Esophagus muscularis mucosa (tissue), 3 donors: ENCODE results near the gene CYP1B1.

Experiments
- POLR2A ChIP-seq: fragments of 450-650 bp; IDR thresholded peaks from one replicate; pipeline ENCODE4 v1.6.1; 2017; ENCODE audit warnings: antibody characterized with exemption, moderate library complexity, mild to moderate bottlenecking, low read depth
- POLR2AphosphoS5 ChIP-seq, 2 donors: sonication (generic); formaldehyde crosslinking; IDR thresholded peaks; one replicate each; pipeline ENCODE4 v1.6.1; 2017; ENCODE audit warnings: antibody characterized with exemption in 2 of 2
- TF ChIP-seq, protein P1 (sequence below), 3 experiments: fragments of 200-600 bp in 2 of 3; fragments of 450-650 bp in 1 of 3; sonication (generic) in 2 of 3; IDR thresholded peaks; one replicate each; pipeline ENCODE4 v1.5.1; 2017 to 2019; ENCODE audit warnings: antibody characterized with exemption in 3 of 3, mild to moderate bottlenecking in 2 of 3, moderate library complexity in 1 of 3

DNA sequence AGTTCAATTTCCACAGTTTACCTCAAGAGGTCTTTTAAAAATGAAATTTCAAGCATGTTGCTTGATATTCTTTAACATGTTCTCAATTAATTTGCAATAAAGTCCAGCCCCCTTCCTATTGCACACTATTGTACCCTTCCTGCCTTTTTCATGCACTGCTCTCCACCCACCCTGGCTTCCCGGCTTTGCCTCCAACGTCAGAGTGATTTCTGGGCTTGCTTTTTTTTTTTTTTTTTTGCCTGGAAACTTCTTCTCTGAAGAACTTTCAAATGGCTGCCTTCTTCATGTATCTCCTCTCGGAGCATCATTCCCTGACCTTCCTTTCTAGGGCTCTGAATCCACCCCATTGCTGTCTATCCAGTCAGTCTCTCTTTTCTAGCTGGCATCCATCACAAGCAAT is 24.4 kb upstream of the CYP1B1 start:
- no peak for TF ChIP-seq POLR2AphosphoS5 (IDR thresholded peaks at IDR 0.05)
- no peak for TF ChIP-seq POLR2A
- TF ChIP-seq, protein P1, sequence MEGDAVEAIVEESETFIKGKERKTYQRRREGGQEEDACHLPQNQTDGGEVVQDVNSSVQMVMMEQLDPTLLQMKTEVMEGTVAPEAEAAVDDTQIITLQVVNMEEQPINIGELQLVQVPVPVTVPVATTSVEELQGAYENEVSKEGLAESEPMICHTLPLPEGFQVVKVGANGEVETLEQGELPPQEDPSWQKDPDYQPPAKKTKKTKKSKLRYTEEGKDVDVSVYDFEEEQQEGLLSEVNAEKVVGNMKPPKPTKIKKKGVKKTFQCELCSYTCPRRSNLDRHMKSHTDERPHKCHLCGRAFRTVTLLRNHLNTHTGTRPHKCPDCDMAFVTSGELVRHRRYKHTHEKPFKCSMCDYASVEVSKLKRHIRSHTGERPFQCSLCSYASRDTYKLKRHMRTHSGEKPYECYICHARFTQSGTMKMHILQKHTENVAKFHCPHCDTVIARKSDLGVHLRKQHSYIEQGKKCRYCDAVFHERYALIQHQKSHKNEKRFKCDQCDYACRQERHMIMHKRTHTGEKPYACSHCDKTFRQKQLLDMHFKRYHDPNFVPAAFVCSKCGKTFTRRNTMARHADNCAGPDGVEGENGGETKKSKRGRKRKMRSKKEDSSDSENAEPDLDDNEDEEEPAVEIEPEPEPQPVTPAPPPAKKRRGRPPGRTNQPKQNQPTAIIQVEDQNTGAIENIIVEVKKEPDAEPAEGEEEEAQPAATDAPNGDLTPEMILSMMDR (IDR thresholded peaks at IDR 0.05), result no peak
